Measurements from ENCODE around the gene CHN2.
"Not testable (repeated sequence)": the region's sequence is repeated elsewhere in the genome, so short reads cannot be mapped to it uniquely, and the experiment has no call there.

CHN2 gene

DNA sequence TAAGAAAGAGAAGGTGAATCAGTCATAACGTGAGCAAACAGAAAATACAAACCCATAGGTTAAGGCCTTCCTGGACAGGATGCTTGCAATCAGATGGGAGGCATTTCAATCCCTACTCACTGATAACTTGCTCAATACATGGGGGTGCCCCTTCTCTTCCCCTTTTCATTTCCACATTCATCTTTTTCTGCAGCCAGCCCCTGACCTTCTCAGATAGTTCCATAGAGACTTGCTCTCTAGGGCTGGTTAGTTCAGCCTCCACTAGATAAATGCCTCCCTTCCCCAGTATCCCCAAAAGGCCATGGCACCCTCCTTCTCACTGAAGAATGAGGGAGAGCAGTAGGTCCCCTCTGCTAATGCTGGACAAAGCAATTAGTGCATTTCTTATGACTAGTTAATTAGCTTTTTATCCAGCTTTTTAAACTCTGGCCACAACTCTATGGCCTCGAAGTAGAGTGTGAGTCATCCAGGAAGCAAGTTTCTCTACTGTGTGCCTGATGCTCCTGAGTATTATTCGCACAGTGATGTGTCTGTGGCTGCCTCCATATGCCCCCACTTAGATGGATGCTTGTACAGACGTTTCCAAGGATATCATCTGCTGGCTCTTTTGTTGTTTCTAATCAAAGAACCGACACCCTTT, 12.7 kb downstream of the CHN2 start:
- TF ChIP-seq CTCF (IDR thresholded peaks at IDR 0.05; ENCODE audit: borderline replicate concordance, insufficient read depth, low read depth, low read length) = no peak
- no peak overlapping the region for H3K4me3 ChIP-seq (ENCODE audit: low read depth, low read length)

GRCh38 chr7:29208410-29209250, 14.1 kb downstream of the CHN2 start:
- TF ChIP-seq CTCF (IDR thresholded peaks at IDR 0.05; ENCODE audit: borderline replicate concordance, insufficient read depth, low read depth, low read length) = no peak
- no peak overlapping the region for H3K4me3 ChIP-seq (ENCODE audit: low read depth, low read length)

- H3K4me3 ChIP-seq (ENCODE audit: low read depth, low read length) = no peak overlapping the region
- no peak for TF ChIP-seq CTCF (IDR thresholded peaks at IDR 0.05; ENCODE audit: borderline replicate concordance, insufficient read depth, low read depth, low read length)
Measured at GRCh38 chr7:29209745-29210144, 15.2 kb downstream of the CHN2 start.

DNA sequence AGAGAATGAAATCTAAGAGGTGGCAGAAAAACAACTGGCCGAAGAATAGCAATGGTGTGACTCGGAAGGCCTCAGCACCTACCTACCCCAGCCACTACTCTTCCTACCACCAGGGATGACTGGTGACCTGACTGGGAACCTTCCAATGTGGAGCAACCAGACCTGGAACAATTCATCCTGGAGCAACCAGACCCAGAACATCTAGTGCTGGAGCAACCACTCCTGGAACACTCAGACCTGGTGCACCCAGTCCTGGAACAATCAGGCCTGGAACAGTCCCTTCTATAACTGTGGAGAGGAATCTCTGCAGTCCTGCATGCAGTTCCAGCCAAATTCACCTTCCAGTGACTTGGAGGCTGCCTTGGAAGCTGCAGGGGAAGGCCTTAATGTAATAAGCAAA, 18.2 kb downstream of the CHN2 start:
- H3K4me3 ChIP-seq (ENCODE audit: low read depth, low read length) = not testable (repeated sequence)

- TF ChIP-seq CTCF (IDR thresholded peaks at IDR 0.05; ENCODE audit: borderline replicate concordance, insufficient read depth, low read depth, low read length) = no peak
- H3K4me3 ChIP-seq (ENCODE audit: low read depth, low read length) = no peak overlapping the region
Measured at GRCh38 chr7:29214056-29214455, 19.5 kb downstream of the CHN2 start.

GRCh38 chr7:29214816-29215215, 20.2 kb downstream of the CHN2 start:
- TF ChIP-seq CTCF (IDR thresholded peaks at IDR 0.05; ENCODE audit: borderline replicate concordance, insufficient read depth, low read depth, low read length) = no peak
- no peak overlapping the region for H3K4me3 ChIP-seq (ENCODE audit: low read depth, low read length)

- no peak for TF ChIP-seq CTCF (IDR thresholded peaks at IDR 0.05; ENCODE audit: borderline replicate concordance, insufficient read depth, low read depth, low read length)
- no peak overlapping the region for H3K4me3 ChIP-seq (ENCODE audit: low read depth, low read length)
Measured at GRCh38 chr7:29216128-29216527, 21.6 kb downstream of the CHN2 start.
